ENCODE data around the gene ESRRB. TPM values are rescaled to one million over a fixed set of nuclear protein-coding genes. Genes with fewer than 3 reads are reported as not detected.

The ESRRB gene
- 0.09 to 0.36 TPM (median 0.26 TPM) in 5 replicates for total RNA-seq (2022; extraction: Qiagen RNA extraction; ENCODE audit: low read depth)

GRCh38 chr14:76375947-76376404 lies at the start of gene ESRRB:
TSS of gene ESRRB (plus strand) at chr14:76376137. CDS start at chr14:76376402, 265 bp downstream.

Other genes with a start within 250 kb of the ESRRB start
- gene GPATCH2L, start 224.2 kb upstream of the ESRRB start, total RNA-seq (2022; extraction: Qiagen RNA extraction; ENCODE audit: low read depth), result 13.5 to 27.7 TPM (median 23.3 TPM) in 5 replicates